GM19438 (cell line): ENCODE data around the gene RNF213.
"Not testable (repeated sequence)": the region's sequence is repeated elsewhere in the genome, so short reads cannot be mapped to it uniquely, and the experiment has no call there.

Experiments used
- ATAC-seq: cut with Tn5 transposase; IDR thresholded peaks from one replicate; pipeline ENCODE4 v1.9.1; 2021; ENCODE audit warnings: low read depth; ENCODE audit not compliant: unreplicated experiment

The RNF213 gene

DNA sequence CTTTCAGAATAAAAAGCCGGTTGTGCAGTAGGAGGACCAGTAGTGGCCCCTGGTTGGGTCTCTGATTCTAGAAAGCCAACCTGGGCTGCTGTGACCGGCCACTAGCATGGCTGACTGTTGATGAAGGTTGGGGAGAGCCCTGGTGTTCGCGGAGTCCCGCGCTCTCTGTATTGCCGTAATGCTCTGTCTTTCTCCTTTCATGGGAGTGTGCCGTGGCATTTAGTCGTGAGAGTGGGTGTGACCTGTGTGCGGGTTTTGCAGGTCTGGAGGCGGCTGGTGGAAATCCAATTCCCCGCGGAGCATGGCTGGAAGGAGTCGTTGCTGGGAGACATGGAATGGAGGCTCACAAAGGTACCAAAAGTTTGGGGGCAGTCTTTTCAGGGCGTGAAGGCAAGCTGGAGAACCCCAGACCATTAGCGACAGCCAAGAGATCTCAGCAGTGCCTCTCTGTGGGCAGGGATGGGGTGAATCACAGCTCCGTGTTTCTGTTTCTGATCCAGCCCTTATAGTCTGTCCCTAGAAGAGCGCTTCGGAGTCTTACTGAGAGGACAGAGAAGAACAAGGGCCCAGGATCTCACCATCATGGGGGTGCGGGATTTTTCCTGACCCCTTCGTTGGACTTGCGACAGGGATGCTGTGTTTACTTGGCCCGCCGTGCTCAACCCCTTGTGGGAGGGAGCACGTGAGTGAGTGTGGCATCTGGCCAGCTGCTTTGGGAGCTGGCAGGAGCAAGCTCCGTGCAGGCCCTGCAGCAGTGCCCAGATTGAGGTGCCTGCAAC is 56.5 kb downstream of the RNF213 start:
- ATAC-seq, result no peak

DNA sequence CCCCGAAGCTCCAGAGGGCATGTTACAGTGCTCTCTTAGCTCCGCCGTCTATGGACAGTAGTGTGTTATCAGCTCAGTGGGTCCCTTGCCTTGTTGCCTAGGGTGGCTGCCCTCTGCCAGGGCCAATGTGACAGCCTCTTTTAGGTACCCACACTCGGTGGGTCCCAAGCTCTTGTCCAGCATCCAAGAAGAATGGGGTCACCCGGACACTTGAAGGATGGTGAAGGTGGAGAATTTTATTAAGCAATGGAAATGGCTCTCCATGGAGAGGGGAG is 57.0 kb downstream of the RNF213 start:
- no peak for ATAC-seq

DNA sequence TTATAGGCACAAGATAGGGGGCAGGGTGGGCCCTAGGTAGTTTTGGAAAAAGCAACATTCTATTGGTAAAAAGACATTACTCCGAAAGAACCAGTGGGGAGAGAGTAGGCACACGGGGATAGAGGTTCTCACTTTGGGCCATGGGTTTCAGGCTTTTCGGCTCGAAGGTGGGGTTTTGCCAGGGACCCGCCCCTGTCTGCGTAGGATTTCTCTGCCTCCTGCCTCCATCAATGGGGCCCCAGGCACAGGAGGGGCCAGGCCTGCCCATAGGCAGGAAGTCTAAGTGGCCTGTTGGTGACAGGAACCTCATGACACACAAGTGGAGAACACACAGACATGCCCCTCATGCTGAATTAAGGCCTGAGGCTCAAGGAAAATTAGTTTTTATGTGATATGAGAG is 57.5 kb downstream of the RNF213 start:
- no peak for ATAC-seq

DNA sequence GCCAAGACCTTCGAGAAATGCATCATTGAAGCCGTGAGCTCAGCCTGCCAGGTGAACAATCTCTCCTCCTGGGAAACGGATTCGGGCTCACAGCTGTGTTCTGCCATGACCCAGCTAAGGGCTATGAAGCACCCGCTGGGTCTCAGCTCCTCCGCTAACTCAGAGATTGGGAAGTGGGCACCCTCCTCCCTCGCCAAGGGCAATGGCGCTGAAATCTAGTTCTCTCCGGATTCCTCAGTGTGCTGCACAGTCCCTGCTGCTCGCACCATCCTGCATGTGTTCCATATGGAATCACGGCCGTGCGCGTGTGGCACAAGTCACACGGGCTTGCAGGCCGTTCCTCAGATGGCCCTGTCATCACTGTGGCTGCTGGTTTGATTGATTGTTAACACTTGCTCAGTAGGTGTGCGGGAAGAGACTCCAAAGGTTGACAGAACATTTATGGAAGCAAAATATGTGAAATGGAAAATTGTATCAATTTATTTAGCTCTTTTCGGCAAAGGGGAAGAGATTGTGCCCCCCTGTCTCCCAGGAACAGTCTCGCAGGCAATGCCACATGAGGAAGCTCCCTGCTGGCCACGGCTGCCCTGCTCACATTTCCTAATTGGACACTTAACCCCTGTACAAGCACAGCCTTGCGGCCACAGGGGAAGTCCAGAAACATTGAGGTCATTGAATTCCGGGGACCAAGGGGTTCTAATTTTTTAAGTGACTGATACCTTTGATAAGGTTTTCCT is 58.8 kb downstream of the RNF213 start:
- ATAC-seq, result no peak

DNA sequence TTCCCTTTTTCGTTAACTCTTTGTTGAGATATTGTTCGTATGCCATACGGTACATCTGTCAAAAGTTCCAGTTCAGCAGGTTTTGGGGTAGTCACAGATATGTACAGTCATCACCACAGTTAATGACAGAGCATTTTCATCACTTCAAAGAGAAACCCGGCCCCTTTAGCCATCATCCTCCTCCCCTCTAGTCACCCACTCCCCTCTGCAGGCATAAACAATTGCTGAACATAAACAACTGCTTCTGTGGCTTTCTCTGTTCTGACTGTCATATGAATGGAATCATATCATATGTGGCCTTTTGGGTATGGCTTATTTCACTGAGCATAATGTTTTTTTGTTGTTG is 59.3 kb downstream of the RNF213 start:
- ATAC-seq, result no peak

DNA sequence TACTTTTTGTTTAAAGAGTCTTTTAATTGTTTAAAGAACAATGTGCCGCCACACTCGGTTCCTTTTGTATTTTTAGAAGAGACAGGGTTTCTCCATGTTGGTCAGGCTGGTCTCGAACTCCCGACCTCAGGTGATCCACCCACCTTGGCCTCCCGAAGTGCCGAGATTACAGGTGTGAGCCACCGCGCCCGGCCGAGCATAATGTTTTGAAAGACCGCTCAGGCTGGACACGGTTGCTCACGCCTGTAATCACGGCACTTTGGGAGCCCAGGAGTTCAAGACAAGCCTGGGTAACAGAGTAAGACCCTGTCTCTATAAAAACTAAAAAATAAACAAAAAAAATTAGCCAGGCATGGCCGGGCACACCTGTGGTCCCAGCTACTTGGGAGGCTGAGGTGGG is 59.8 kb downstream of the RNF213 start:
- ATAC-seq, result no peak

DNA sequence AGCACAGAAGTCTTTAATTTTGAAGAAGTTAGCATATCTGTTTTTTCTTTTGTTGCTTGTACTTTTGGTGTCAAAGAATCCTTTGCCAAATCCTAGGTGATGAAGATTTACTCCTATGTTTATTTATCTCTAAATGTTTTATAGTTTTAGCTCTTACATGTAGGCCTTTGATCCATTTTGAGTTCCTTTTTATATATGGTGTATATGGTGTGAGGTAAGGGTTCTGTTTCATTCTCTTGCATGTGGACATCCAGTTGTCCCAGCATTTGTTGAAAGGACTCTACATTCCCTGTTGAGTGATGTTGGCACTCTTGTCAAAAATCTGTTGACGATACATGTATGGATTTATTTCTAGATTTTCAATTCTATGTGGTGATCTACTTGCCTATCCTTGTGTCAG is 62.2 kb downstream of the RNF213 start:
- ATAC-seq, result no peak

DNA sequence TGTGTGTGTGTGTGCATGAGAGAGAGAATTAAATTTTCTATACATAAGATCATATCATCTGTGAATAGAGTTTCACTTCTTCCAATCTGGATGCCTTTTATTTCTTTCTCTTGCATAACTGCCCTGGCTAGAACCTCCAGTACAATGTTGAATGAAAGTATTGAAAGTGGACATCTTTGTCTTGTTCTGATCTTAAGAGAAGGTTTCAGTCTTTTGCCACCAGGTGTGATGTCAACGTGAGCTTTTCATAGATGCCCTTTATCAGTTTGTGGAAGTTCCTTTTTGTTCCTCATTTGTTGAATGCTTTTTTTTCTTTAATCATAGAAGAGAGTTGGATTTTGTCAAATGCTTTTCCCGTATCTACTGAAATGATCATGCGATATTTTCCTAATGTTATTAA is 63.3 kb downstream of the RNF213 start:
- no peak for ATAC-seq

DNA sequence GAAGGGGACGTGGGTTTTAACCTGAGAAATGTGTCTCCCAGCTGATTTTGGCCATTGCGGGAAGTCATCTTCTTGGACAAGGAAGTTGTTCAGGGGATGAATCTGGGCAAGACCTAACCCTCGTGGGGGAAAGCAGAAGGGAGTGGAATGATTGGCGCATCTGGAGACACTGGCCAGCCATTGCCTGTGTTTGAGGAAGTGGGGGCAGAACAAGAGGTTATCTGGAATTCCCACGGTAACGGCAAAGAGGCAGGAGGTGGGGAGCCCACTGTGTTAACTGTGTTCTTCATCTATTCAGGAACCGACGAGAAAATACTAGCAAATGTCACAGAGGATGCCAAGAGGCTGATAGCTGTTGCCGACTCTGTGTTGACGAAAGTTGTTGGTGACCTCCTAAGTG is 66.9 kb downstream of the RNF213 start:
- no peak for ATAC-seq

DNA sequence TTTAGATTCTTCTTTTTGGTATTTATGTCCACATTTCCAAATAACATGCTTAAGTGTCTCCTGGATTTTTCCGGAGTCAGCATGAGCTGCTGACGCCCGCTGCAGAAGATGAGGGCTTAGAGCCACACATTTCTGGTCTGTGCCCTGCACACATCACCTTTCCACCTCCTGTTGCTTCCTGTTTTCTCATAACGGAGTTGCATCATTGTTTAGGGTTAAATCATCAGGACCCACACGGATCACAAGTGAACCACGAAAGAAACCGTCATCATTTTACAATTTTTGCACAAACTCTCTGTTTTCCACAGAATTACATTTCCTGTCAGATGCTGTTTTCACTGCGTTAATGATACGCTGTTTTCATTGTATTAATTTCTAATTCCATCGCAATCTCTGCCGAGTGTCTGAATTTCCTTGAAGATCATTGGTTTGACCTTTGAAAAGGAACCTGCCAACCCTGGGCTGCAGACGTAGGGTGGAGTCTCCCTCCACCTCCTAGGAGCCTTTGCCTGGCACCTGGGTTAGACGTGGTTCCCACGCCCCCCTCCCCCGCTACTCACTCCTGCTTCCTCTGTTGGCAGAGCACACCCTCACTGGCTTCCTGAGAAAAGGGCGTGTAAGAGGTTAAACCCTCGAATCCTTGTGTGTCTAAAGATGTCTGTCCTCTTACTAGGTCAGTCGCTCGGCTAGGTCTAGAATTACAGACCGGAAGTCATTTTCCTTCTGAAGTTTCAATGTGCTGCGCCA is 68.2 kb downstream of the RNF213 start:
- no peak for ATAC-seq

DNA sequence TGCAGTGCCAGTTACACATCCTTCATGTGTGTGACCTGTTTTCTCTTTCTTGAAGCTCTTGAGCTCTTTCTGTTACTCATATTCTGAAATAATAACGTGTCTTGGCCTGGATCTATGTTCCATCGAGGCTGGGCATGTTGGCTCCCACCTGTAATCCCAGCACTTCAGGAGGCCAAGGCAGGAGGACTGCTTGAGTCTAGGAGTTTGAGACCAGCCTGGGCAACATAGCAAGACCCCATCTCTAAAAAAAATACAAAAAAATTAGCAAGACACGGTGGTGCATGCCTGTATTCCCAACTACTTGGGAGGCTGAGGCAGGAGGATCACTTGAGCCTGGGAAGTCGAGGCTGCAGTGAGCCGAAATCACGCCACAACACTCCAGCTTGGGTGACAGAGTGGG is 68.8 kb downstream of the RNF213 start:
- ATAC-seq, result not testable (repeated sequence)

DNA sequence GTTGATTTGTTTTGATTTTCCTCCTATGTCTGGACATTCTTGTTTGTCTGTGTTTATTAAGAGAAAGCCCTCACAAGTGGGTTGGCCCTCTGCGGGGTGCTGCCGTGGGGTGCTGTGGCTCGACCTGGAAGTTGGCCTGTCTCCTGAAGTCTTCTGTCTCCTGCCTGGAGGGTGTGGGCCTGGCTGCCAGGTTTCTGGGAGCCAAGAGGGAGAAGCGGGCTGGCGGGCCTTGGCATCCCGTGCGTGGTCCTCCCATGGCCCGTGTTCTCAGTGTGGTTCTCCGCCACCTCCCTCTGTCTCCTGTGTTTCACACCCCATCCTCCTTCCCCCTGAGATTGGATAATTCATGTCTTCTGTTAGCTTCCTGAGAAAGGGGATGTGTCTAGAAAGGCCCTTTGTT is 69.6 kb downstream of the RNF213 start:
- no peak for ATAC-seq

DNA sequence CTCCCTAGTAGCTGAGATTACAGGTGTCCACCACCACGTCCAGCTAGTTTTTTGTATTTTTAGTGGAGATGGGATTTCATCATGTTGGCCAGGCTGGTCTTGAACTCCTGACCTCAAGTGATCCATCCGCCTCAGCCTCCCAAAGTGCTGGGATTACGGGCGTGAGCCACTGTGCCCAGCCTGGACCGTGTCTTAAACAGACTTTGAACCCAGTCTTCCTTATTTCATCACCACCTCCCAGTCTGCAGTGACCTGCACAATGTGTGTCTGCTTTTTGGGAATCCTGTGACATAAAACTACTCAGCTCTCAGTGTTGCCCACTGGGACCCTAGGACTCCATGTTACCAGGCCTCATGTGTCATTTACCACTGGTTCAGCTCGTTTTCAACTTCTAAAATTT is 70.3 kb downstream of the RNF213 start:
- ATAC-seq, result not testable (repeated sequence)

DNA sequence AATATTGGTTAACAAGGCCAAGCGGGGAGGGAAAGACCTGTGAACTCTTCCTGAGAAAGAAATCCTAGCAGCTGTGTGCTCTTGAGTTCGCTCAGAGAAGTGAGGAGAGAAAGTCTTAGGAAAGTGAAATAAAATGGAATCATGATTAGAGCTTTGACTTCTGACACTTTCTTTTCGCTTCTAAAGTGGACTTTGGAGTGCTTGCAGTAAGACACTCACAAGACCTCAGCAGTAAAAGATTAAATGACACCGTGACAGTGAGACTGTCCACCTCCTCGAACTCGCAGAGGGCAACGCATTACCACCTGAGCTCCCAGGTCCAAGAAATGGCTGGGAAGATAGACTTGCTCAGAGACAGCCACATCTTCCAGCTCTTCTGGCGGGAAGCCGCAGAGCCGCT is 71.2 kb downstream of the RNF213 start:
- no peak for ATAC-seq

DNA sequence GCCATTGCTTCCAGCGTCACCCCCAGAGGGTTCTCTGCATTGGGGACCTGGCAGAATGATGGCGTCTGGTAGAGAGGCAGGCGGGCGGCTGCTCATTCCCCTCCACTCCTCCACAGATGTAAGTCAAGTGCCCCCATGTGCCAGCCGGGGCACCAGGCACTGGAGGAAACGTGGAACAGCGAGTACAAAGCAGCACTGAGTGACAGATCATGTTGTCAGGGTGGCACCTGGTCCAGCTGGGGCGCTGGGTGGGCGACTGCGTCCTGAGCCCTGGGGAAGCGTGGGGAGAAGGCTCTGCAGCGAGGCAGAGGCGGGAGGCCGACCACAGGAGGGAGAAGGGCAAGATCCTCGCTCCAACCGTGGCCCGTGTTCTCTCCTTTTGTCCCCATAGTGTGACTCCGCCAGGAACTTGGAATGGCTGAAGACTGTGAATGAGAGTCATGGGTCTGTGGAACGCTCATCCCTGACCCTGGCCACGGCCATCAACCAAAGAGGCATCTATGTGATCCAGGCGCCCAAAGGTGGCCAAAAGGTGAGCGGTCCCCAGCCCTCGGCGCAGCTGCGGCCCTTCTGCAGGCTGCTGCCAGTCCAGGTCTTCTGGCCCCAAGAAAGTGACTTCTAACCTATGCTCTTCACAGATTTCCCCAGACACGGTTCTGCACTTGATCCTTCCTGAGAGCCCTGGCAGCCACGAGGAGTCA is 76.7 kb downstream of the RNF213 start:
- ATAC-seq, result no peak

DNA sequence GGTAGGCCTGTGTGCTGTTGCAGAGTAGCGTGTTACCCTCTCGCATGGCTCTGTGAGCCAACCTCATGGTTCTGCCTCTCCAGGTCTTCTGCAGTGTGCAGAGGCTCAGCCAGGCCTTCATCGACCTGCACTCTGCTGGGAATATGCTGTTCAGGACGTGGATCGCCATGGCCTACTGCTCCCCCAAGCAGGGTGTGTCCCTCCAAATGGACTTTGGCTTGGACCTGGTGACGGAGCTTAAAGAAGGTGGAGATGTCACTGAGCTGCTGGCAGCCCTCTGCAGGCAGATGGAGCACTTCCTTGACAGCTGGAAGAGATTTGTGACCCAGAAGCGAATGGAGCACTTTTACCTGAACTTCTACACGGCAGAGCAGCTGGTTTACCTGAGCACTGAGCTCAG is 78.5 kb downstream of the RNF213 start:
- no peak for ATAC-seq

DNA sequence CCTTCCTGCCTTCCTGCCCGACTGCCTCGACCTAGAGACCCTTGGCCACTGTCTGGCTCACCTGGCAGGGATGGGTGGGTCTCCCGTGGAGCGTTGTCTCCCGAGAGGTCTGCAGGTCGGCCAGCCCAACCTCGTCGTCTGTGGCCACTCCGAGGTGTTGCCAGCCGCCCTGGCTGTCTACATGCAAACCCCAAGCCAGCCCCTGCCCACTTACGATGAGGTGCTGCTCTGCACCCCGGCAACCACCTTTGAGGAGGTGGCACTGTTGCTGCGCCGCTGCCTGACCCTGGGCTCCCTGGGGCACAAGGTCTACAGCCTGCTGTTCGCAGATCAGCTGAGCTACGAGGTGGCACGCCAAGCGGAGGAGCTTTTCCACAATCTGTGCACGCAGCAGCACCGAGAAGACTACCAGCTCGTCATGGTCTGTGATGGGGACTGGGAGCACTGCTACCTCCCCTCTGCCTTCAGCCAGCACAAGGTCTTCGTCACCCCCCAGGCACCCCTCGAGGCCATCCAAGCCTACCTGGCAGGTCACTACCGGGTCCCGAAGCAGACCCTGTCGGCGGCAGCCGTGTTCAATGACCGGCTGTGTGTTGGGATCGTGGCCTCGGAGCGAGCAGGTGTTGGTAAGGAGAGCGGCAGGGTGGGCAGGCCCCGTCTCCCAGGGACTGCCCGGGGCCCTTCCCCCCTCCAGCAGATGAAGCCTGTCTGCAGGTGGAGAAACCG is 79.2 kb downstream of the RNF213 start:
- ATAC-seq, result no peak

DNA sequence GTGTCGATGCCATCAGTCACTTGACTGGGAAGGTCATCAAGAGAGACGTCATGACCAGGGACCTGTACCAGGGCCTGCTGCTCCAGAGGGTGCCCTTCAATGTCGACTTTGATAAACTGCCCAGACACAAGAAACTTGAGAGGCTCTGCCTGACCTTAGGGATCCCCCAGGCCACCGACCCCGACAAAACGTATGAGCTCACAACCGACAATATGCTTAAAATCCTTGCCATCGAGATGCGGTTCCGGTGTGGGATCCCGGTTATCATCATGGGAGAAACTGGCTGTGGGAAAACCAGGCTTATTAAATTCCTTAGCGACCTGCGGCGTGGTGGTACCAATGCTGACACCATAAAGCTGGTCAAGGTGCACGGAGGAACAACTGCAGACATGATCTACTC is 84.7 kb downstream of the RNF213 start:
- no peak for ATAC-seq

DNA sequence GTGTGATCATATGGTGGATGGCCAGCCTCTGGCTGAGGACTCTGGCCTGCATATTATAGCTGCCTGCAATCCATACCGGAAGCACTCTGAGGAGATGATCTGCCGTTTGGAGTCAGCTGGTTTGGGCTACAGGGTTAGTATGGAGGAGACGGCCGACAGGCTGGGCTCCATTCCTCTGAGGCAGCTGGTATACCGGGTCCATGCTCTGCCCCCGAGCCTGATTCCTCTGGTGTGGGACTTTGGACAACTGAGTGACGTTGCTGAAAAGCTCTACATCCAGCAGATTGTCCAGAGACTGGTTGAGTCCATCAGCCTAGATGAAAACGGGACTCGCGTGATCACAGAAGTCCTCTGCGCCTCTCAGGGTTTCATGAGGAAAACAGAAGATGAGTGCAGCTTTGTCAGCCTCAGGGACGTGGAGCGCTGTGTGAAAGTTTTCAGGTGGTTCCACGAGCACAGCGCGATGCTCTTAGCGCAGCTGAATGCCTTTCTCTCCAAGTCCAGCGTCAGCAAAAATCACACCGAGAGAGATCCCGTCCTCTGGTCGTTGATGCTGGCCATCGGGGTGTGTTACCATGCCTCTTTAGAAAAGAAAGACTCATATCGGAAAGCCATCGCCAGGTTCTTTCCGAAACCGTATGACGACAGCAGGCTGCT is 85.3 kb downstream of the RNF213 start:
- no peak for ATAC-seq
